ENCODE results near the gene SEC22C. TPM values are rescaled to one million over a fixed set of nuclear protein-coding genes. Genes with fewer than 3 reads are reported as not detected.
"Not testable (repeated sequence)": the region's sequence is repeated elsewhere in the genome, so short reads cannot be mapped to it uniquely, and the experiment has no call there.

The SEC22C gene
- total RNA-seq, 1 experiment from 2014 or later: 53.0 TPM

GRCh38 chr3:42556817-42557216, 24.9 kb downstream of the SEC22C start:
- not testable (repeated sequence) for H3K4me3 ChIP-seq (ENCODE audit: insufficient read depth, low read depth, low read length); DNase-seq; H3K27me3 ChIP-seq (ENCODE audit: control insufficient read depth, insufficient read depth, low read length)
- peaks cover 18% of the 10 kb centered on the region for H3K36me3 ChIP-seq (replicated peaks; ENCODE audit: control insufficient read depth, insufficient read depth, low read length)

- Histone ChIP-seq H3K27me3 (ENCODE audit: control insufficient read depth, insufficient read depth, low read length) (no peaks in the 10 kb centered on the region), H3K36me3 (replicated peaks; ENCODE audit: control insufficient read depth, insufficient read depth, low read length) (peaks cover 18% of the 10 kb centered on the region), H3K4me3 (ENCODE audit: insufficient read depth, low read depth, low read length) (no peak overlapping the region)
- no peak for DNase-seq
Observed at GRCh38 chr3:42556089-42556632, 25.6 kb downstream of the SEC22C start.

GRCh38 chr3:42552830-42553229, 28.9 kb downstream of the SEC22C start:
- DNase-seq: no peak
- H3K27me3 ChIP-seq (ENCODE audit: control insufficient read depth, insufficient read depth, low read length): no peaks in the 10 kb centered on the region
- H3K4me3 ChIP-seq (ENCODE audit: insufficient read depth, low read depth, low read length): no peak overlapping the region
- H3K36me3 ChIP-seq (replicated peaks; ENCODE audit: control insufficient read depth, insufficient read depth, low read length): peaks cover 15% of the 10 kb centered on the region

GRCh38 chr3:42550250-42550649, 31.5 kb downstream of the SEC22C start:
- H3K4me3 ChIP-seq (ENCODE audit: insufficient read depth, low read depth, low read length): no peak overlapping the region
- H3K27me3 ChIP-seq (ENCODE audit: control insufficient read depth, insufficient read depth, low read length): no peaks in the 10 kb centered on the region
- DNase-seq: no peak
- H3K36me3 ChIP-seq (replicated peaks; ENCODE audit: control insufficient read depth, insufficient read depth, low read length): peaks cover 7% of the 10 kb centered on the region

GRCh38 chr3:42549131-42549530, 32.6 kb downstream of the SEC22C start:
- Histone ChIP-seq H3K27me3 (ENCODE audit: control insufficient read depth, insufficient read depth, low read length) (no peaks in the 10 kb centered on the region), H3K4me3 (ENCODE audit: insufficient read depth, low read depth, low read length) (no peak overlapping the region), H3K36me3 (replicated peaks; ENCODE audit: control insufficient read depth, insufficient read depth, low read length) (peaks cover 6% of the 10 kb centered on the region)
- DNase-seq: no peak

GRCh38 chr3:42547401-42547945, 34.3 kb downstream of the SEC22C start:
- peak; percentile 82 for DNase-seq
- no peaks in the 10 kb centered on the region for H3K27me3 ChIP-seq (ENCODE audit: control insufficient read depth, insufficient read depth, low read length)

GRCh38 chr3:42546691-42547213, 35.0 kb downstream of the SEC22C start:
- Histone ChIP-seq H3K27me3 (ENCODE audit: control insufficient read depth, insufficient read depth, low read length) (no peaks in the 10 kb centered on the region), H3K36me3 (replicated peaks; ENCODE audit: control insufficient read depth, insufficient read depth, low read length) (no peaks in the 10 kb centered on the region; the same call in 1 of the 2 replicates), H3K4me3 (ENCODE audit: insufficient read depth, low read depth, low read length) (no peak overlapping the region)
- no peak for DNase-seq

More at GRCh38 chr3:42547401-42547945, 34.3 kb downstream of the SEC22C start:
- peaks cover 1% of the 10 kb centered on the region; the same call in 1 of the 2 replicates for H3K36me3 ChIP-seq (replicated peaks; ENCODE audit: control insufficient read depth, insufficient read depth, low read length)
- no peak overlapping the region for H3K4me3 ChIP-seq (ENCODE audit: insufficient read depth, low read depth, low read length)

GRCh38 chr3:42545284-42545900, 36.4 kb downstream of the SEC22C start:
- no peaks in the 10 kb centered on the region; the same call in 1 of the 2 replicates for H3K36me3 ChIP-seq (replicated peaks; ENCODE audit: control insufficient read depth, insufficient read depth, low read length)
- no peaks in the 10 kb centered on the region for H3K27me3 ChIP-seq (ENCODE audit: control insufficient read depth, insufficient read depth, low read length)
- no peak overlapping the region for H3K4me3 ChIP-seq (ENCODE audit: insufficient read depth, low read depth, low read length)
- DNase-seq: peak; percentile 17

- no peaks in the 10 kb centered on the region for H3K27me3 ChIP-seq (ENCODE audit: control insufficient read depth, insufficient read depth, low read length)
- H3K4me3 ChIP-seq (ENCODE audit: insufficient read depth, low read depth, low read length): no peak overlapping the region
- H3K36me3 ChIP-seq (replicated peaks; ENCODE audit: control insufficient read depth, insufficient read depth, low read length): no peaks in the 10 kb centered on the region; the same call in 1 of the 2 replicates
- peak; percentile 40 for DNase-seq
Observed at GRCh38 chr3:42544492-42545283, 37.1 kb downstream of the SEC22C start.

- Histone ChIP-seq H3K4me3 (ENCODE audit: insufficient read depth, low read depth, low read length) (no peak overlapping the region), H3K36me3 (replicated peaks; ENCODE audit: control insufficient read depth, insufficient read depth, low read length) (no peaks in the 10 kb centered on the region; the same call in 1 of the 2 replicates), H3K27me3 (ENCODE audit: control insufficient read depth, insufficient read depth, low read length) (no peaks in the 10 kb centered on the region)
- no peak for DNase-seq
Observed at GRCh38 chr3:42541079-42541478, 40.7 kb downstream of the SEC22C start.

- peak; percentile 95 for DNase-seq
- Histone ChIP-seq H3K36me3 (replicated peaks; ENCODE audit: control insufficient read depth, insufficient read depth, low read length) (no peaks in the 10 kb centered on the region), H3K27me3 (ENCODE audit: control insufficient read depth, insufficient read depth, low read length) (no peaks in the 10 kb centered on the region), H3K4me3 (ENCODE audit: insufficient read depth, low read depth, low read length) (no peak overlapping the region)
Observed at GRCh38 chr3:42539871-42540714, 41.7 kb downstream of the SEC22C start.

GRCh38 chr3:42537350-42537749, 44.4 kb downstream of the SEC22C start:
- Histone ChIP-seq H3K27me3 (ENCODE audit: control insufficient read depth, insufficient read depth, low read length) (no peaks in the 10 kb centered on the region), H3K36me3 (replicated peaks; ENCODE audit: control insufficient read depth, insufficient read depth, low read length) (no peaks in the 10 kb centered on the region), H3K4me3 (ENCODE audit: insufficient read depth, low read depth, low read length) (no peak overlapping the region)
- peak; percentile 8 for DNase-seq

- no peak overlapping the region for H3K4me3 ChIP-seq (ENCODE audit: insufficient read depth, low read depth, low read length)
- no peaks in the 10 kb centered on the region for H3K27me3 ChIP-seq (ENCODE audit: control insufficient read depth, insufficient read depth, low read length)
- H3K36me3 ChIP-seq (replicated peaks; ENCODE audit: control insufficient read depth, insufficient read depth, low read length): no peaks in the 10 kb centered on the region
- peak; percentile 93 for DNase-seq
Observed at GRCh38 chr3:42535981-42536784, 45.6 kb downstream of the SEC22C start.
